A549 (cell line): ENCODE data around the gene RPA1.

ENCODE experiments used
- CBX8 ChIP-seq: fragments of 200-600 bp; sonication (generic); IDR thresholded peaks from 2 replicates; pipeline ENCODE4 v1.6.1; 2016
- EP300 ChIP-seq, 2 experiments: fragments of >200 bp; sonication (Bioruptor Twin); formaldehyde crosslinking; IDR thresholded peaks; 2 replicates in 1 of 2; 3 replicates in 1 of 2; pipeline ENCODE4 v1.6.1; 2016 to 2017
- FOSL2 ChIP-seq, 2 experiments: fragments of 450-650 bp in 1 of 2; fragments of >200 bp in 1 of 2; sonication (Bioruptor Twin) in 1 of 2; formaldehyde crosslinking; IDR thresholded peaks; 2 replicates each; pipeline versions ENCODE4 v1.5.0 to v1.6.1; 2016 to 2020; ENCODE audit warnings: mild to moderate bottlenecking in 1 of 2, moderate library complexity in 1 of 2
- JUN ChIP-seq, 2 experiments: fragments of >200 bp; sonication (Bioruptor Twin); formaldehyde crosslinking; IDR thresholded peaks; 2 replicates in 1 of 2; 3 replicates in 1 of 2; pipeline ENCODE4 v1.6.1; 2016 to 2017
- NFE2L2 ChIP-seq: fragments of 150-350 bp; conservative IDR thresholded peaks from 2 replicates; pipeline ENCODE4 v1.6.1; 2014; ENCODE audit warnings: low read length
- POLR2A ChIP-seq: IDR thresholded peaks from 2 replicates; pipeline ENCODE4 v1.6.1; 2012; ENCODE audit warnings: mild to moderate bottlenecking, low read length
- RAD21 ChIP-seq, 2 experiments: fragments of >200 bp in 1 of 2; sonication (Bioruptor Twin) in 1 of 2; formaldehyde crosslinking in 1 of 2; IDR thresholded peaks in 1 of 2; conservative IDR thresholded peaks in 1 of 2; 2 replicates in 1 of 2; 3 replicates in 1 of 2; pipeline ENCODE4 v1.6.1; 2012 to 2018; ENCODE audit warnings: inconsistent platforms in 1 of 2
- RARB ChIP-seq: fragments of 250-450 bp; sonication (Bioruptor Pico); IDR thresholded peaks from 2 replicates; pipeline ENCODE4 v1.8.0; 2021; ENCODE audit warnings: mild to moderate bottlenecking, moderate library complexity
- TF ChIP-seq, protein P1 (sequence below): fragments of >200 bp; sonication (Bioruptor Twin); formaldehyde crosslinking; IDR thresholded peaks from 3 replicates; pipeline ENCODE4 v1.5.1; 2016
- TF ChIP-seq, protein P2 (sequence below): fragments of 150-350 bp; IDR thresholded peaks from 2 replicates; pipeline ENCODE4 v1.6.1; 2014; ENCODE audit warnings: low read depth, mild to moderate bottlenecking, low read length

GRCh38 chr17:1947229-1947742 is 117.5 kb downstream of the RPA1 start:
- TF ChIP-seq RAD21 (conservative IDR thresholded peaks at IDR 0.05 in 1 of 2, IDR thresholded peaks at IDR 0.05 in 1 of 2) (no peak), NFE2L2 (no peak), EP300 (IDR thresholded peaks at IDR 0.05) (no peak), RARB (CRISPR knock-in tag) (no peak), POLR2A (no peak), FOSL2 (IDR thresholded peaks at IDR 0.05) (no peak), FOSL2 (CRISPR knock-in tag; IDR thresholded peaks at IDR 0.05) (no peak), JUN (IDR thresholded peaks at IDR 0.05) (no peak), CBX8 (no peak)
- TF ChIP-seq, protein P1, sequence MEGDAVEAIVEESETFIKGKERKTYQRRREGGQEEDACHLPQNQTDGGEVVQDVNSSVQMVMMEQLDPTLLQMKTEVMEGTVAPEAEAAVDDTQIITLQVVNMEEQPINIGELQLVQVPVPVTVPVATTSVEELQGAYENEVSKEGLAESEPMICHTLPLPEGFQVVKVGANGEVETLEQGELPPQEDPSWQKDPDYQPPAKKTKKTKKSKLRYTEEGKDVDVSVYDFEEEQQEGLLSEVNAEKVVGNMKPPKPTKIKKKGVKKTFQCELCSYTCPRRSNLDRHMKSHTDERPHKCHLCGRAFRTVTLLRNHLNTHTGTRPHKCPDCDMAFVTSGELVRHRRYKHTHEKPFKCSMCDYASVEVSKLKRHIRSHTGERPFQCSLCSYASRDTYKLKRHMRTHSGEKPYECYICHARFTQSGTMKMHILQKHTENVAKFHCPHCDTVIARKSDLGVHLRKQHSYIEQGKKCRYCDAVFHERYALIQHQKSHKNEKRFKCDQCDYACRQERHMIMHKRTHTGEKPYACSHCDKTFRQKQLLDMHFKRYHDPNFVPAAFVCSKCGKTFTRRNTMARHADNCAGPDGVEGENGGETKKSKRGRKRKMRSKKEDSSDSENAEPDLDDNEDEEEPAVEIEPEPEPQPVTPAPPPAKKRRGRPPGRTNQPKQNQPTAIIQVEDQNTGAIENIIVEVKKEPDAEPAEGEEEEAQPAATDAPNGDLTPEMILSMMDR: no peak
- TF ChIP-seq, protein P2, sequence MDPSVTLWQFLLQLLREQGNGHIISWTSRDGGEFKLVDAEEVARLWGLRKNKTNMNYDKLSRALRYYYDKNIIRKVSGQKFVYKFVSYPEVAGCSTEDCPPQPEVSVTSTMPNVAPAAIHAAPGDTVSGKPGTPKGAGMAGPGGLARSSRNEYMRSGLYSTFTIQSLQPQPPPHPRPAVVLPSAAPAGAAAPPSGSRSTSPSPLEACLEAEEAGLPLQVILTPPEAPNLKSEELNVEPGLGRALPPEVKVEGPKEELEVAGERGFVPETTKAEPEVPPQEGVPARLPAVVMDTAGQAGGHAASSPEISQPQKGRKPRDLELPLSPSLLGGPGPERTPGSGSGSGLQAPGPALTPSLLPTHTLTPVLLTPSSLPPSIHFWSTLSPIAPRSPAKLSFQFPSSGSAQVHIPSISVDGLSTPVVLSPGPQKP: no peak
